HG03196 (cell line): ENCODE results near the gene SYNGR1.

Source experiments
- ATAC-seq: cut with Tn5 transposase; IDR thresholded peaks from one replicate; pipeline ENCODE4 v1.9.1; 2021; ENCODE audit not compliant: unreplicated experiment

The SYNGR1 gene

GRCh38 chr22:39428597-39429071 lies 78.8 kb downstream of the SYNGR1 start:
- ATAC-seq: no peak

DNA sequence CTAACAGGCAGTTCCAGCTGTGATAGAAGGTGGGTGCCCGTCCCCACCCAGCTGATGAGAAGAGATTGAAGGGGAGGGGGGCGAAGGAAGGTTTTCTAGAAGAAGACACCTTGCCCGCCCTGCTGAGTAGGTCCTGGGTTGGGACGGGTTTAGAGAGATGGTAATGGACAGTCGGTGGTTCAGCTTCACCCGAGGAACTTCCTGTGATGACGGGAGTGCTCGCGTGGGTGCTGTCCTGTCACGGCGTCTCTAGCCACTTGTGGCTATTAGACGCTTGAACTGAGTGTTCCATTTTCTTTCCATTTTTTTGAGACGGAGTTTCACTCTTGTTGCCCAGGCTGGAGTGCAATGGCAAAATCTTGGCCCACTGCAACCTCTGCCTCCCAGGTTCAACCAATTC lies 79.4 kb downstream of the SYNGR1 start:
- ATAC-seq: no peak

DNA sequence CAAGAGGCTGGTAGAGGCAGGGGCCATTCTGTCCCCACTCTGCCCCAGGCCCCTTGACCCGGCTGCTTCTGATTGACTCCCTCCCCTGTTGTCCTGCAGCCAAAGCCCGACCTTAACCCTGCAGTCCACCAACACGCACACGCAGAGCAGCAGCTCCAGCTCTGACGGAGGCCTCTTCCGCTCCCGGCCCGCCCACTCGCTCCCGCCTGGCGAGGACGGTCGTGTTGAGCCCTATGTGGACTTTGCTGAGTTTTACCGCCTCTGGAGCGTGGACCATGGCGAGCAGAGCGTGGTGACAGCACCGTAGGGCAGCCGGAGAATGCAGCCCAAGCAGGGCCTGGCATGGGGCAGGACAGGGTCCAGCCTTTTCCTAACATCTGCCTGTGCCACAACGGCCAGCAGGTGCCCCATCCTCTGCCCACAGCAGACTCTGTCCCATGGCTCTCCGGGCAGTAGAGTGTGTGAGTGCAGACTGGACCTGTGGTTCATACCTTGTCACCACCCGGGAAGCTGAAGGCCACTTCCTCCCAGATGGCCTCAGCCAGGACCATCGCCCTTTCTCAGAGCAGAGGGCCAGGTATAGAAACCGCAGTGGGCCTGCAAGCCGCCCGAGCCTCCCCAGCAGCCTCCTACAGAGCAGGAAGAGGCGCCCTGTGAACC lies 80.3 kb downstream of the SYNGR1 start:
- ATAC-seq: no peak

DNA sequence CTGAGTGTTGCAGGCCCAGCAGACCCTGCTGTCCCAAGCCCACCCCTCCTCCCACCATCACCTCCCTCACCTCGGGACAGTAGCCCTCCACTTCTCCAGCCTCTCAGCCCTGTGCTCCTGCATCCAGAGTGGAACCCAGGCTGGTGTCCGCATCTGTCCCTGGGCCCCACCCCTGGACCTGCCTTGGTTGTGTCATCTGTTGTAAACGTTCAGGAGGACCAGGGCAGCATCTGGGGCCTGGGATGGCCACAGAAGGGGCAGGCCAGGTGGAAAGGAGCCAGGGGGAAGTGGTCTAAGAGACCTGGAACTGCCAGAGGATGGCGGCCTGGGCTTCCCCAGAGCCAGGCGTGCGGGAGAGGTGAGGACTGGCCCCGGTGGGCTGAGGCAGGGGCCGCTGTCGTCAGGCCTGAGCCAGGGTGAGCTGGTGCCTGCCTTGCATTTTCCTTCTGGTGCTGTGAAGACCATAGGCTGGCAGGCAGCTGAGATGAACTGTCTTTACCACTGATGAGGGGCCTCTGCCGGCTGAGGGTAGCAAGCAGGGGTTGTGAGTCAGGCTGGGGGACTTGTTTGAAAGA lies 80.9 kb downstream of the SYNGR1 start:
- no peak for ATAC-seq

GRCh38 chr22:39431216-39431801 lies 81.5 kb downstream of the SYNGR1 start:
- ATAC-seq: no peak

- ATAC-seq: no peak
These were observed 82.0 kb downstream of the SYNGR1 start for GRCh38 chr22:39431821-39432251.

DNA sequence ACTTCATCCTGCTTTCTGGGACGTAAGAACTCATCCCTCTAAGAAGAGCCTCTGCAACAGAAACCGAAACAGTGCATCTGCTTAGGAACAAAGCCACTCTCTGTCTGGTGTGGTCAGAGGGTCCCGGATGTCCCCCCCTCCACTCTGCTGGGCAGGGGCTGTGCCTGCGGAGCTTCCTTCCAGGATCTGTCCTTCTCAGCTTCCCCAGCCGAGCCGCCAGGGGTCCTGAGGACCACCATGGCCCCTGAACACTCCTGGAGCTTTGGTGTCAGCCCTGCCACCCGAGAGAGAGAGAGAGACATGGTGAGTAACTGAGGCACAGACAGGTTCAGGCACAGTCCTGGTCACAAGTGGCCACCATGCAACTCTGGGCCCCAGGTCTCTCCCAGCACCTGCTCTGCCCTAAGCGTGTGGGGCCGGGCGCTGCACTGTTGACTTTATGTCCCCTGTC lies 82.6 kb downstream of the SYNGR1 start:
- ATAC-seq: no peak

DNA sequence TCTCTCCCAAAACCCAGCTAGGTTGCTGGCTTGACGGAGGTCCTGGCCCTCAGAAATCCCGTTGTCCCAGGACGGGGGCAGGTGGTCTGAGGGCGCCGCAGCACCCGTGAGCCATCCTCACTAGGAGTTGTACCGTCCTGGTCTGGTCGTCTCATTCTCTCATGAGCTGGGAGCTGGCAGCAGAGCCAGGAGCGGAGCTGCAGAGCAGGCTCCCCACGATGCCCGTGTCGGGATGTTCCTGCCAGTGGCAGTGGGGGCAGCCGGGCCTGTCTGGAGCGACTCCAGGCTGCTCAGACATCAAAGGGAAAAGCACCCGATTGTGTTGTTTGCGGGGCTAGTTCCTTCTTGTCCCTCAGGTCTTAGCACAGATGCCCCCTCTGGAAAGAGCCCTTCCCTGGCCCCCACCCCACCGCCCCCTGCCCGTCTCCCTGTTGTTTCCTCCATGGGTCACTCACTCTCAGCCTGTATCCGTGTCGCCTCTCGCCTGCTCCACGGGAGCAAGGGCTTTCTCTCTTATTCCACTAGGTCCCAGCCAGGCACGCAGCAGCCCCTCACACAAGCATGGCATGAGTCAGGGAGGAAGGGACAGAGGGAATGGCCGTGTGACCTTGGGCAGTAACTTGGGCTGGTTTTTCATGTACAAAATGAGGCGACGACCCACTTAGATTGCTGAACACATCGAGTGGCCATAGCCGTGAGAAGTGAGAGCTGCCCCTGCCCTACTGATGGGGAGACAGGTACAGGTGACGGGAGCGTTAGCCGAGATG lies 83.9 kb downstream of the SYNGR1 start:
- ATAC-seq: no peak

GRCh38 chr22:39434243-39434653 lies 84.5 kb downstream of the SYNGR1 start:
- no peak for ATAC-seq

GRCh38 chr22:39434721-39435120 lies 84.9 kb downstream of the SYNGR1 start:
- ATAC-seq: no peak
